Transverse colon (tissue), 3 donors: ENCODE measurements around the gene FAM170B.

ENCODE experiments used
- EP300 ChIP-seq: sonication (generic); formaldehyde crosslinking; IDR thresholded peaks from one replicate; pipeline ENCODE4 v1.6.1; 2017; ENCODE audit warnings: antibody characterized with exemption, low read depth
- POLR2AphosphoS5 ChIP-seq, 3 donors: sonication (generic); formaldehyde crosslinking; IDR thresholded peaks; one replicate each; pipeline ENCODE4 v1.6.1; 2016; ENCODE audit warnings: antibody characterized with exemption in 3 of 3

GRCh38 chr10:49151025-49151445, 17.2 kb upstream of the FAM170B start:
- TF ChIP-seq POLR2AphosphoS5 (IDR thresholded peaks at IDR 0.05) (no peak), EP300 (no peak)
